OCI-LY7 (cell line): ENCODE results near the gene ZNF619. TPM values are rescaled to one million over a fixed set of nuclear protein-coding genes. Genes with fewer than 3 reads are reported as not detected.

Source experiments
- BruUV-seq: library from RNA; stranded (reverse); fragments of 400-500 nt; replicated peaks from 2 replicates; lab custom pipeline; 2021; lab: Mats Ljungman, UMichigan
- CTCF ChIA-PET: fragments of 300-600 bp; sonication (Branson Sonifier 250); formaldehyde crosslinking; loops from one replicate; lab custom pipeline; 2022; ENCODE audit warnings: antibody characterized with exemption; ENCODE audit not compliant: unreplicated experiment; lab: Charles Lee
- POLR2A ChIA-PET: fragments of 300-600 bp; sonication (Branson Sonifier 250); formaldehyde crosslinking; loops from one replicate; lab custom pipeline; 2022; ENCODE audit warnings: antibody characterized with exemption; lab: Charles Lee
- DNase-seq: peaks from one replicate; pipeline ENCODE4 v3.0.0-alpha.2; 2015; ENCODE audit warnings: low spot score
- H2AFZ ChIP-seq: fragments of 200-600 bp; sonication (generic), shearing (Covaris generic); 2 replicates; pipeline ENCODE4 v1.6.1; 2014; ENCODE audit warnings: mild to moderate bottlenecking, antibody characterized with exemption, low read length, moderate library complexity
- H3K27ac ChIP-seq: fragments of 200-600 bp; sonication (generic); 2 replicates; pipeline ENCODE4 v1.5.1; 2014; ENCODE audit warnings: mixed run types, low read depth, mild to moderate bottlenecking, moderate library complexity, low read length, inconsistent platforms; ENCODE audit not compliant: poor library complexity, severe bottlenecking
- H3K36me3 ChIP-seq: fragments of 200-600 bp; sonication (generic); 2 replicates; pipeline ENCODE4 v1.6.1; 2014; ENCODE audit warnings: mild to moderate bottlenecking, antibody characterized with exemption, low read length, moderate library complexity, mixed read lengths; ENCODE audit not compliant: insufficient read depth
- H3K4me1 ChIP-seq: fragments of 200-600 bp; sonication (generic); 2 replicates; pipeline ENCODE4 v1.5.1; 2014; ENCODE audit warnings: mild to moderate bottlenecking, low read length; ENCODE audit not compliant: insufficient read depth, poor library complexity, severe bottlenecking
- H3K4me2 ChIP-seq: fragments of 200-600 bp; sonication (generic); 2 replicates; pipeline ENCODE4 v1.6.1; 2014; ENCODE audit warnings: mild to moderate bottlenecking, low read length
- H3K4me3 ChIP-seq: fragments of 200-600 bp; sonication (generic); 2 replicates; pipeline ENCODE4 v1.5.1; 2014; ENCODE audit warnings: mild to moderate bottlenecking, low read depth, low read length; ENCODE audit not compliant: poor library complexity, severe bottlenecking
- H3K79me2 ChIP-seq: fragments of 200-600 bp; sonication (generic); 2 replicates; pipeline ENCODE4 v1.6.1; 2016; ENCODE audit warnings: low read depth, mild to moderate bottlenecking, low read length, moderate library complexity, mixed read lengths; ENCODE audit not compliant: insufficient read depth
- H3K9me2 ChIP-seq: fragments of 200-600 bp; sonication (generic); 2 replicates; pipeline ENCODE4 v1.6.1; 2016; ENCODE audit warnings: mild to moderate bottlenecking, low read length, mixed read lengths; ENCODE audit not compliant: insufficient read depth
- H3K9me3 ChIP-seq: fragments of 200-600 bp; sonication (generic); 2 replicates; pipeline ENCODE4 v1.6.1; 2014; ENCODE audit warnings: mild to moderate bottlenecking, mixed run types, low read length, mixed read lengths
- H4K20me1 ChIP-seq: fragments of 200-600 bp; sonication (generic); 2 replicates; pipeline ENCODE4 v1.6.1; 2014; ENCODE audit warnings: mild to moderate bottlenecking, antibody characterized with exemption, low read length, moderate library complexity, mixed read lengths; ENCODE audit not compliant: insufficient read depth
- CTCF ChIP-seq: fragments of 200-600 bp; sonication (generic); conservative IDR thresholded peaks from 2 replicates; pipeline ENCODE4 v1.5.1; 2014; ENCODE audit warnings: mild to moderate bottlenecking, antibody characterized with exemption, low read length, moderate library complexity, mixed read lengths
- EZH2phosphoT487 ChIP-seq: fragments of 200-600 bp; sonication (generic); IDR thresholded peaks from 2 replicates; pipeline ENCODE4 v1.6.1; 2018; ENCODE audit warnings: low read depth, borderline replicate concordance, mild to moderate bottlenecking, mixed run types, antibody characterized with exemption, low read length, moderate library complexity, mixed read lengths
- intact Hi-C: fragments of 100-400 bp; cut with micrococcal nuclease; formaldehyde crosslinking; loops from one replicate; pipeline ENCODE4 v1.10.0; 2022; ENCODE audit not compliant: unreplicated experiment
- total RNA-seq, 2 experiments: library from RNA; depleted of rRNA in 1 of 2; stranded (reverse); fragments of >200 nt in 1 of 2; shearing (Covaris generic) in 1 of 2; gene quantifications; 2 replicates each; pipeline ENCODE4 v1.2.3, GENCODE V29; 2014 to 2022

The ZNF619 gene
- total RNA-seq, 2 experiments from 2014 or later: 0.16 to 0.80 TPM

GRCh38 chr3:40465456-40465855, 11.5 kb upstream of the ZNF619 start:
- Histone ChIP-seq H2AFZ (no peak overlapping the region), H3K9me2 (no peaks in the 10 kb centered on the region), H3K36me3 (peaks cover 73% of the 10 kb centered on the region), H4K20me1 (0 out of 2 replicates have a peak, but pooled peaks cover 4% of the 10 kb centered on the region), H3K4me2 (no peak overlapping the region), H3K9me3 (no peaks in the 10 kb centered on the region), H3K4me1 (peaks cover under 1% of the 10 kb centered on the region), H3K79me2 (peaks cover 8% of the 10 kb centered on the region; the same call in 1 of the 2 replicates), H3K27ac (no peak overlapping the region), H3K4me3 (no peak overlapping the region)
- BruUV-seq: no TSS peak
- CTCF ChIA-PET: no interaction called here
- TF ChIP-seq CTCF (no peak), EZH2phosphoT487 (no peak)
- intact Hi-C loops: no loop called here
- POLR2A ChIA-PET: interaction anchor here (0.9 to 1.3 kb wide), 2 partner anchors 8 to 11 kb away, joined by 3 read pairs; partner anchors contain the start of gene RPL14
- no peak for DNase-seq

GRCh38 chr3:40468018-40468417, 8.9 kb upstream of the ZNF619 start:
- H3K9me2 ChIP-seq: no peaks in the 10 kb centered on the region
- no peaks in the 10 kb centered on the region for H3K4me1 ChIP-seq
- no peak overlapping the region for H3K27ac ChIP-seq
- H3K4me3 ChIP-seq: no peak overlapping the region
- no peak overlapping the region for H2AFZ ChIP-seq
- no peak overlapping the region for H3K4me2 ChIP-seq
- 0 out of 2 replicates have a peak, but pooled peaks cover 4% of the 10 kb centered on the region for H4K20me1 ChIP-seq
- intact Hi-C loops: no loop called here
- TF ChIP-seq EZH2phosphoT487 (no peak), CTCF (no peak)
- H3K9me3 ChIP-seq: no peaks in the 10 kb centered on the region
- POLR2A ChIA-PET: no interaction called here
- CTCF ChIA-PET: no interaction called here
- no TSS peak for BruUV-seq
- no peak for DNase-seq
- H3K36me3 ChIP-seq: peaks cover 47% of the 10 kb centered on the region
- H3K79me2 ChIP-seq: no peaks in the 10 kb centered on the region

- TF ChIP-seq EZH2phosphoT487: no peak
- no peak for TF ChIP-seq CTCF
- no peaks in the 10 kb centered on the region for H3K9me3 ChIP-seq
- no peaks in the 10 kb centered on the region for H3K4me1 ChIP-seq
- BruUV-seq: no TSS peak
- no peak overlapping the region for H2AFZ ChIP-seq
- H3K36me3 ChIP-seq: peaks cover 20% of the 10 kb centered on the region
- no peaks in the 10 kb centered on the region for H3K79me2 ChIP-seq
- H3K9me2 ChIP-seq: no peaks in the 10 kb centered on the region
- ChIA-PET POLR2A (interaction anchor here (1.2 to 1.7 kb wide), 2 partner anchors 11 to 144 kb away, joined by 4 to 5 read pairs; no protein-coding TSS in a partner anchor), CTCF (no interaction called here)
- no peak overlapping the region for H3K27ac ChIP-seq
- intact Hi-C loops: no loop called here
- no peak overlapping the region for H3K4me3 ChIP-seq
- no peaks in the 10 kb centered on the region for H4K20me1 ChIP-seq
- no peak overlapping the region for H3K4me2 ChIP-seq
- DNase-seq: no peak
These were observed 6.2 kb upstream of the ZNF619 start for GRCh38 chr3:40470701-40471100.
